Body of pancreas (tissue), 4 donors: ENCODE measurements around the gene MAPK1IP1L. TPM values are rescaled to one million over a fixed set of nuclear protein-coding genes. Genes with fewer than 3 reads are reported as not detected.

Source experiments
- ATAC-seq: fragments of 150-250 bp; one replicate; pipeline ENCODE4 v1.9.1; 2016
- DNase-seq, 4 donors: peaks; one replicate each; pipeline ENCODE4 v3.0.0-alpha.2; 2019
- H3K27ac ChIP-seq, 4 donors: fragments of 200-600 bp; sonication (generic); 1 replicate in 3 of 4; 2 replicates in 1 of 4; pipeline versions ENCODE4 v1.5.1 to v1.6.1; 2016 to 2019; ENCODE audit warnings: mild to moderate bottlenecking in 1 of 4, mixed read lengths in 1 of 4, moderate library complexity in 1 of 4
- H3K27me3 ChIP-seq, 2 donors: fragments of 200-600 bp; sonication (generic); one replicate each; pipeline ENCODE4 v1.6.0; 2016; ENCODE audit warnings: mild to moderate bottlenecking in 1 of 2
- H3K36me3 ChIP-seq, 2 donors: fragments of 200-600 bp; sonication (generic); replicated peaks in 1 of 2; 2 replicates each; pipeline ENCODE4 v1.5.1; 2016; ENCODE audit warnings: low read depth in 2 of 2; ENCODE audit not compliant: insufficient read depth in 1 of 2
- H3K4me1 ChIP-seq: fragments of 200-600 bp; sonication (generic); one replicate; pipeline ENCODE4 v1.6.0; 2016
- H3K4me3 ChIP-seq, 2 donors: fragments of 200-600 bp; sonication (generic); 1 replicate in 1 of 2; 2 replicates in 1 of 2; pipeline ENCODE4 v1.5.1; 2016 to 2019
- H3K9me3 ChIP-seq, 3 donors: fragments of 200-600 bp; sonication (generic); 1 replicate in 2 of 3; 2 replicates in 1 of 3; pipeline ENCODE4 v1.5.1; 2016
- CTCF ChIP-seq, 7 experiments: fragments of 450-650 bp in 4 of 7; fragments of 200-600 bp in 3 of 7; sonication (generic) in 3 of 7; IDR thresholded peaks; one replicate each; pipeline ENCODE4 v1.5.1; 2016 to 2019; ENCODE audit warnings: antibody characterized with exemption in 7 of 7
- POLR2A ChIP-seq, 3 donors: fragments of 450-650 bp; IDR thresholded peaks; one replicate each; pipeline ENCODE4 v1.6.1; 2016; ENCODE audit warnings: antibody characterized with exemption in 3 of 3, mild to moderate bottlenecking in 2 of 3
- WGBS, 2 donors: methylation state at CpG; one replicate each; pipeline ENCODE4 v1.1.5; 2017; 5-methylcytosine and 5-hydroxymethylcytosine counted together
- intact Hi-C: fragments of 100-400 bp; cut with DNase I; formaldehyde crosslinking; loops from one replicate; pipeline ENCODE4 v1.15.1; 2023
- total RNA-seq, 2 donors: library from RNA; depleted of rRNA; stranded (reverse); fragments of >200 nt; gene quantifications; one replicate each; pipeline ENCODE4 v1.1.0, GENCODE V29; 2016

The MAPK1IP1L gene
- total RNA-seq, 2 donors from 2014 or later = 7.9 to 13.2 TPM

- Histone ChIP-seq H3K4me1 (peaks cover 42% of the 10 kb centered on the region), H3K36me3 (no peaks in the 10 kb centered on the region), H3K27ac (peak overlapping the region in 3 of 4 donors; percentile 1 to 32 (median 23)), H3K27me3 (no peaks in the 10 kb centered on the region), H3K9me3 (no peaks in the 10 kb centered on the region), H3K4me3 (no peak overlapping the region)
- no peak for DNase-seq
- 100% methylated on average over 1 of the region's 1 CpG for WGBS, 2 donors
- intact Hi-C loops = no loop called here
- no peak for ATAC-seq
- TF ChIP-seq POLR2A (IDR thresholded peaks at IDR 0.05) (no peak), CTCF (IDR thresholded peaks at IDR 0.05) (no peak)
Measured at GRCh38 chr14:55098561-55098898, 47.1 kb downstream of the MAPK1IP1L start.

GRCh38 chr14:55099756-55100155 is 48.3 kb downstream of the MAPK1IP1L start:
- 72 to 85% methylated on average over 2 of the region's 2 CpGs for WGBS, 2 donors
- DNase-seq = no peak
- intact Hi-C loops = no loop called here
- ATAC-seq = no peak
- Histone ChIP-seq H3K9me3 (no peaks in the 10 kb centered on the region), H3K4me1 (peaks cover 49% of the 10 kb centered on the region), H3K4me3 (no peak overlapping the region), H3K27me3 (no peaks in the 10 kb centered on the region), H3K36me3 (no peaks in the 10 kb centered on the region), H3K27ac (no peak overlapping the region)
- TF ChIP-seq POLR2A (IDR thresholded peaks at IDR 0.05) (no peak), CTCF (IDR thresholded peaks at IDR 0.05) (no peak)

GRCh38 chr14:55101698-55102097 is 50.3 kb downstream of the MAPK1IP1L start:
- ATAC-seq (no peak), DNase-seq (no peak)
- 91 to 98% methylated on average over 5 of the region's 5 CpGs for WGBS, 2 donors
- no peaks in the 10 kb centered on the region for H3K27me3 ChIP-seq
- no peaks in the 10 kb centered on the region for H3K36me3 ChIP-seq
- H3K27ac ChIP-seq = peak overlapping the region; percentile 27 to 90 (median 74)
- intact Hi-C loops = no loop called here
- TF ChIP-seq POLR2A (IDR thresholded peaks at IDR 0.05) (no peak), CTCF (IDR thresholded peaks at IDR 0.05) (peak in 1 of 7 experiments; percentile 5)
- H3K4me1 ChIP-seq = peaks cover 49% of the 10 kb centered on the region
- no peak overlapping the region for H3K4me3 ChIP-seq
- no peaks in the 10 kb centered on the region for H3K9me3 ChIP-seq

- ATAC-seq (peak; percentile 87), DNase-seq (peak; percentile 78 to 91 (median 87))
- H3K9me3 ChIP-seq = no peaks in the 10 kb centered on the region
- peaks cover 52% of the 10 kb centered on the region for H3K4me1 ChIP-seq
- peak overlapping the region; percentile 69 to 91 (median 84) for H3K27ac ChIP-seq
- H3K4me3 ChIP-seq = no peak overlapping the region
- TF ChIP-seq POLR2A (IDR thresholded peaks at IDR 0.05) = peak in 2 of 3 donors; percentile 42 to 59
- no peak for TF ChIP-seq CTCF (IDR thresholded peaks at IDR 0.05)
- no peaks in the 10 kb centered on the region for H3K36me3 ChIP-seq
- intact Hi-C loops = no loop called here
- 0 to 1% methylated on average over 4 to 7 of the region's 7 CpGs for WGBS, 2 donors
- H3K27me3 ChIP-seq = no peaks in the 10 kb centered on the region
Measured at GRCh38 chr14:55102141-55102621, 50.7 kb downstream of the MAPK1IP1L start.

GRCh38 chr14:55103005-55103640 is 51.7 kb downstream of the MAPK1IP1L start:
- no peak overlapping the region for H3K4me3 ChIP-seq
- H3K36me3 ChIP-seq = no peaks in the 10 kb centered on the region
- DNase-seq (peak; percentile 61 to 87 (median 72)), ATAC-seq (peak; percentile 80)
- WGBS, 2 donors = 43 to 66% methylated on average over 12 to 13 of the region's 13 CpGs
- no peaks in the 10 kb centered on the region for H3K9me3 ChIP-seq
- peak overlapping the region; percentile 69 to 91 (median 84) for H3K27ac ChIP-seq
- no peaks in the 10 kb centered on the region for H3K27me3 ChIP-seq
- TF ChIP-seq CTCF (IDR thresholded peaks at IDR 0.05) = no peak
- TF ChIP-seq POLR2A (IDR thresholded peaks at IDR 0.05) = peak in 2 of 3 donors; percentile 33 to 34
- peaks cover 58% of the 10 kb centered on the region for H3K4me1 ChIP-seq
- intact Hi-C loops = no loop called here
